Measurements from ENCODE around the gene CHD5. TPM values are rescaled to one million over a fixed set of nuclear protein-coding genes. Genes with fewer than 3 reads are reported as not detected.

Gene CHD5
- total and polyA plus RNA-seq, 2 of the 13 experiments (the other 11 are each of a cell fraction or from before 2014, with no cell fraction given), result 0.02 to 0.21 TPM

- TF ChIP-seq ZNF512B (CRISPR knock-in tag; IDR thresholded peaks at IDR 0.05; ENCODE audit: borderline replicate concordance) (0 out of 2 replicates have a peak, but pooled peaks have one; percentile 13), SIN3B (IDR thresholded peaks at IDR 0.05; ENCODE audit: low read length) (no peak), ZNF800 (CRISPR knock-in tag; IDR thresholded peaks at IDR 0.05) (peak; percentile 98), ZNF136 (CRISPR knock-in tag; IDR thresholded peaks at IDR 0.05; ENCODE audit: low read depth) (no peak), ZNF382 (CRISPR knock-in tag; IDR thresholded peaks at IDR 0.05; ENCODE audit: borderline replicate concordance) (no peak), ZNF441 (CRISPR knock-in tag; IDR thresholded peaks at IDR 0.05; ENCODE audit: borderline replicate concordance) (peak; percentile 57; the same call in 1 of the 2 replicates), MLXIP (CRISPR knock-in tag; IDR thresholded peaks at IDR 0.05; ENCODE audit: borderline replicate concordance) (peak; percentile 42; the same call in 1 of the 2 replicates), NBN (conservative IDR thresholded peaks at IDR 0.05) (no peak), MTF2 (CRISPR knock-in tag; IDR thresholded peaks at IDR 0.05; ENCODE audit: borderline replicate concordance) (peak; percentile 78), ZNF577 (CRISPR knock-in tag; IDR thresholded peaks at IDR 0.05; ENCODE audit: borderline replicate concordance, low read depth) (no peak), ZBED4 (CRISPR knock-in tag; IDR thresholded peaks at IDR 0.05; ENCODE audit: borderline replicate concordance) (0 out of 2 replicates have a peak, but pooled peaks have one; percentile 75), FOXO4 (CRISPR knock-in tag; conservative IDR thresholded peaks at IDR 0.05) (peak; percentile 97), ZKSCAN8 (CRISPR knock-in tag; IDR thresholded peaks at IDR 0.05; ENCODE audit: borderline replicate concordance) (no peak)
These were observed 25.9 kb upstream of the CHD5 start, which contains the start of gene RNF207 (continued) for GRCh38 chr1:6205849-6206519.

All from HepG2 (cell line).